NCI-H774 (cell line): ENCODE measurements around the gene CLIC4.
A peak's percentile ranks its signal among the peaks of the same experiment; 100 is the strongest.
"Not testable (repeated sequence)": the region's sequence is repeated elsewhere in the genome, so short reads cannot be mapped to it uniquely, and the experiment has no call there.

Experiments used
- DNase-seq: peaks from one replicate; lab custom pipeline; 2025; lab: John Stamatoyannopoulos, UW

CLIC4 gene

GRCh38 chr1:24720152-24720551 is 25.1 kb upstream of the CLIC4 start:
- no peak for DNase-seq

- no peak for DNase-seq
These were observed 23.7 kb upstream of the CLIC4 start for GRCh38 chr1:24721533-24721932.

- not testable (repeated sequence) for DNase-seq
These were observed 22.9 kb upstream of the CLIC4 start for GRCh38 chr1:24722073-24723035.

- DNase-seq = peak; percentile 40
These were observed 20.7 kb upstream of the CLIC4 start for GRCh38 chr1:24724345-24725208.

GRCh38 chr1:24725209-24725651 is 20.0 kb upstream of the CLIC4 start:
- no peak for DNase-seq

GRCh38 chr1:24726741-24727140 is 18.5 kb upstream of the CLIC4 start:
- no peak for DNase-seq

GRCh38 chr1:24727501-24728216 is 17.6 kb upstream of the CLIC4 start:
- no peak for DNase-seq

- DNase-seq = no peak
These were observed 16.3 kb upstream of the CLIC4 start for GRCh38 chr1:24728982-24729381.

GRCh38 chr1:24732186-24732885 is 12.9 kb upstream of the CLIC4 start:
- no peak for DNase-seq

- DNase-seq = not testable (repeated sequence)
These were observed 11.9 kb upstream of the CLIC4 start for GRCh38 chr1:24733342-24733741.

- no peak for DNase-seq
These were observed 10.1 kb upstream of the CLIC4 start for GRCh38 chr1:24735156-24735508.

- no peak for DNase-seq
These were observed 9.5 kb upstream of the CLIC4 start for GRCh38 chr1:24735509-24736375.

GRCh38 chr1:24737368-24738117 is 7.7 kb upstream of the CLIC4 start:
- DNase-seq = no peak

- no peak for DNase-seq
These were observed 6.0 kb upstream of the CLIC4 start for GRCh38 chr1:24739241-24739640.

- DNase-seq = no peak
These were observed 2.9 kb upstream of the CLIC4 start for GRCh38 chr1:24742090-24742938.

GRCh38 chr1:24743404-24744211 is 1.6 kb upstream of the CLIC4 start:
- DNase-seq = no peak

- no peak for DNase-seq
These were observed 615 bp downstream of the CLIC4 start for GRCh38 chr1:24745711-24746413.
